Sigmoid colon (tissue), 7 donors: ENCODE measurements around the gene PLP2. TPM values are rescaled to one million over a fixed set of nuclear protein-coding genes. Genes with fewer than 3 reads are reported as not detected.

Experiments
- DNase-seq: peaks from one replicate; pipeline ENCODE4 v3.0.0-alpha.2; 2019
- H3K27ac ChIP-seq, 4 donors: fragments of 200-600 bp; sonication (generic); one replicate each; pipeline ENCODE4 v1.5.1; 2016 to 2019; ENCODE audit warnings: mild to moderate bottlenecking in 1 of 4
- H3K27me3 ChIP-seq, 3 donors: fragments of 200-600 bp; sonication (generic); one replicate each; pipeline ENCODE4 v1.5.1; 2019; ENCODE audit warnings: mild to moderate bottlenecking in 1 of 3
- H3K36me3 ChIP-seq, 4 donors: fragments of 200-600 bp; sonication (generic); one replicate each; pipeline ENCODE4 v1.5.1; 2016 to 2019
- H3K4me1 ChIP-seq, 4 donors: fragments of 200-600 bp; sonication (generic); one replicate each; pipeline ENCODE4 v1.5.1; 2017 to 2019
- H3K4me3 ChIP-seq, 4 donors: fragments of 200-600 bp; sonication (generic); one replicate each; pipeline ENCODE4 v1.5.1; 2017 to 2019; ENCODE audit warnings: mild to moderate bottlenecking in 2 of 4, moderate library complexity in 1 of 4
- H3K9me3 ChIP-seq, 4 donors: fragments of 200-600 bp in 3 of 4; sonication (generic) in 3 of 4; one replicate each; pipeline versions ENCODE4 v1.5.1 to v1.6.1; 2013 to 2019
- EP300 ChIP-seq, 4 donors: sonication (generic); formaldehyde crosslinking; IDR thresholded peaks; one replicate each; pipeline ENCODE4 v1.6.1; 2017; ENCODE audit warnings: antibody characterized with exemption in 4 of 4
- POLR2A ChIP-seq, 2 donors: fragments of 450-650 bp; IDR thresholded peaks; one replicate each; pipeline ENCODE4 v1.6.1; 2016; ENCODE audit warnings: antibody characterized with exemption in 2 of 2, mild to moderate bottlenecking in 2 of 2, moderate library complexity in 2 of 2
- POLR2AphosphoS5 ChIP-seq, 4 donors: sonication (generic); formaldehyde crosslinking; IDR thresholded peaks; one replicate each; pipeline ENCODE4 v1.6.1; 2017; ENCODE audit warnings: antibody characterized with exemption in 4 of 4
- WGBS, 2 donors: extraction: QIAGEN DNeasy Blood & Tissue Kit; methylation state at CpG; one replicate each; pipeline ENCODE4 v1.1.7; 2013; 5-methylcytosine and 5-hydroxymethylcytosine counted together
- intact Hi-C: fragments of 100-400 bp; cut with DNase I; formaldehyde crosslinking; loops from one replicate; pipeline ENCODE4 v1.15.1; 2023
- polyA plus RNA-seq, 3 donors: library from polyadenylated mRNA; stranded (reverse); fragments of 200-250 nt; gene quantifications; one replicate each; pipeline ENCODE4 v1.2.3, GENCODE V29; 2013
- total RNA-seq, 4 donors: library from RNA; depleted of rRNA; stranded (reverse); fragments of >200 nt; gene quantifications; one replicate each; pipeline ENCODE4 v1.1.0, GENCODE V29; 2016
- TF ChIP-seq, protein P1 (sequence below), 4 experiments: fragments of 450-650 bp in 3 of 4; fragments of 200-600 bp in 1 of 4; IDR thresholded peaks; one replicate each; pipeline ENCODE4 v1.5.1; 2016 to 2019; ENCODE audit warnings: antibody characterized with exemption in 4 of 4, mild to moderate bottlenecking in 3 of 4, moderate library complexity in 2 of 4
- donor health status: healthy with polysubstance abuse.
- donor health status: Bipolar disorder and iron deficiency.
- donor health status: healthy.

PLP2 gene
- total and polyA plus RNA-seq, 7 donors = 39.0 to 185 (median 61.7) TPM

DNA sequence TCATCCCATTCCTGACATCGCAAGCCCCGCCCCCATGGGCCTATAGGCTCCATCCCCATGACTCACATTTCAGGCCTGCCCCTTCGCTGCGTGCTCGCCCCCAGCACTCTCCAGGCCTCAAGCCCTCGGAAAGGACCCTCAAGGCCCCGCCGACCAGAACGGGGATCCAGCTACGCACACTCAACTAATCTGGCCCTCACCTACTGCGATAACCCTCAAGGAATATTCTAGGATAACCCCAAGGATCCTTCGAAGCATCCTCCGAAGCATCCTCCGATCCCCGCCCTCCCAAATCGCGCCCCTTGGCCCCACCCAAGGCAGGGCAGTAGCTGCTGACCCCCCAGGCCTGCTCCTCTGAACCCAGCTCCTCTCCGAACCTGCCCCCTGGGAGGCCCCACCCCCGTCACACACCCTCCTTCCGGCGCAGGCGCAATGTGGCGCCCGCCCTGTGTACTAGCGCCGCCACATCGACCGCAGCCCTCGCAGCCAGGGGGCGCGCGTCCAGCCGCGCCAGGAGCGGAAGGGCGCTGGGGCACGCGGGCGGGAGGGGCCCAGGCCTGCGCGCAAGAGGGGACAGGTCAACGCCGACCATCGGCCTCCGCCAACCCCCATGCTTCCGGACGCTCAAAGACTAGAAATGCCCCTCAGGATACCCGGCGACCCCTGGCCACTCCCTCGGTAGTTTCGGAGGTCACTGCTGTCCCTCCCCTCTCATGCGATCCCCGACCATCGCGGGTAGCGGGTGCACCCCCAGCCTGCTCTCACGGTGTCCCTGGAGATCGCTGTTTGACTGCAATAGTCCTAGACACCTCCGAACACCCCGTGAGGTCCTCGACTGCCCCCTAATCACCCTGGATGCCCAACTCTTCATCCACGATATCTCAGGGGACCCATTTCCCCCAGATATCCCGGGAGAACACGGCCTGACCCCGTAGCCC is 15.5 kb upstream of the PLP2 start:
- Histone ChIP-seq H3K9me3 (no peaks in the 10 kb centered on the region), H3K4me1 (no peaks in the 10 kb centered on the region), H3K27ac (peak overlapping the region; percentile 92 to 97 (median 94)), H3K36me3 (no peaks in the 10 kb centered on the region), H3K27me3 (no peaks in the 10 kb centered on the region), H3K4me3 (peak overlapping the region; percentile 43 to 56 (median 51))
- 2 to 3% methylated on average over 65 of the region's 65 CpGs for WGBS, 2 donors
- peak; percentile 96 for DNase-seq
- TF ChIP-seq EP300 (IDR thresholded peaks at IDR 0.05) (no peak), POLR2AphosphoS5 (IDR thresholded peaks at IDR 0.05) (peak; percentile 19 to 72 (median 64)), POLR2A (IDR thresholded peaks at IDR 0.05) (peak in 1 of 2 donors; percentile 22)
- TF ChIP-seq, protein P1, sequence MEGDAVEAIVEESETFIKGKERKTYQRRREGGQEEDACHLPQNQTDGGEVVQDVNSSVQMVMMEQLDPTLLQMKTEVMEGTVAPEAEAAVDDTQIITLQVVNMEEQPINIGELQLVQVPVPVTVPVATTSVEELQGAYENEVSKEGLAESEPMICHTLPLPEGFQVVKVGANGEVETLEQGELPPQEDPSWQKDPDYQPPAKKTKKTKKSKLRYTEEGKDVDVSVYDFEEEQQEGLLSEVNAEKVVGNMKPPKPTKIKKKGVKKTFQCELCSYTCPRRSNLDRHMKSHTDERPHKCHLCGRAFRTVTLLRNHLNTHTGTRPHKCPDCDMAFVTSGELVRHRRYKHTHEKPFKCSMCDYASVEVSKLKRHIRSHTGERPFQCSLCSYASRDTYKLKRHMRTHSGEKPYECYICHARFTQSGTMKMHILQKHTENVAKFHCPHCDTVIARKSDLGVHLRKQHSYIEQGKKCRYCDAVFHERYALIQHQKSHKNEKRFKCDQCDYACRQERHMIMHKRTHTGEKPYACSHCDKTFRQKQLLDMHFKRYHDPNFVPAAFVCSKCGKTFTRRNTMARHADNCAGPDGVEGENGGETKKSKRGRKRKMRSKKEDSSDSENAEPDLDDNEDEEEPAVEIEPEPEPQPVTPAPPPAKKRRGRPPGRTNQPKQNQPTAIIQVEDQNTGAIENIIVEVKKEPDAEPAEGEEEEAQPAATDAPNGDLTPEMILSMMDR (IDR thresholded peaks at IDR 0.05) = peak; percentile 32 to 67 (median 62)
- intact Hi-C loops = loop anchor here (2.0 to 5.0 kb wide), 2 partner anchors 34 to 45 kb away; partner anchors contain the start of genes GPKOW and SYP

DNA sequence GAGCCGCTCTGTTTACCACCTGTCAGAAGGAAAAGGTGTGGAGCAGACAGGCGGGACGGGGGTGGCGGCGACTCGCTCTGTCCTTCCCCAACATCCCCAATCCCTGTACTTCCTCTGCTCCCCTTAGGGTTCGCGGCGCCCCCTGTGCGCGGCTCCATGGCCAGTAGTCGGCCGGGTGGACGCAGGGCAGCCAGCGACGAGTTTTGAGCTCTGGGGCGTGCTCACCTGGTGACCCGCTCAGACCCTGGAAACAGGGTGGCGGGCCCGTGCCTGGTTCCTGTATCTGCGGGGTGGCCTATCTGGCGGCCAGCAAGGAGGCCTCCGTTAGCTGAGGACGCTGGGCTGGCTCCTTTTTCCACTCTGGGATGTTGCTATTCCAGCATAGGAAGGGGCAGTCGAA is 14.5 kb upstream of the PLP2 start:
- DNase-seq = no peak
- 88 to 91% methylated on average over 24 to 25 of the region's 25 CpGs for WGBS, 2 donors
- Histone ChIP-seq H3K4me1 (no peaks in the 10 kb centered on the region), H3K27me3 (no peaks in the 10 kb centered on the region), H3K27ac (no peak overlapping the region), H3K36me3 (no peaks in the 10 kb centered on the region), H3K9me3 (no peaks in the 10 kb centered on the region), H3K4me3 (no peak overlapping the region)
- intact Hi-C loops = loop anchor here (2.0 to 5.0 kb wide), 2 partner anchors 35 to 44 kb away; partner anchors contain the start of genes GPKOW and SYP
- TF ChIP-seq POLR2AphosphoS5 (IDR thresholded peaks at IDR 0.05) (no peak), EP300 (IDR thresholded peaks at IDR 0.05) (no peak), POLR2A (IDR thresholded peaks at IDR 0.05) (no peak)
- TF ChIP-seq, protein P1 (IDR thresholded peaks at IDR 0.05) = no peak

GRCh38 chrX:49160908-49161307 is 10.8 kb upstream of the PLP2 start:
- no peaks in the 10 kb centered on the region for H3K9me3 ChIP-seq
- H3K27ac ChIP-seq = no peak overlapping the region
- peaks cover 0 to 13% (median 5%) of the 10 kb centered on the region in 4 donors for H3K4me1 ChIP-seq
- TF ChIP-seq POLR2A (IDR thresholded peaks at IDR 0.05) (no peak), EP300 (IDR thresholded peaks at IDR 0.05) (no peak), POLR2AphosphoS5 (IDR thresholded peaks at IDR 0.05) (no peak)
- TF ChIP-seq, protein P1 (IDR thresholded peaks at IDR 0.05) = no peak
- DNase-seq = no peak
- no peaks in the 10 kb centered on the region for H3K27me3 ChIP-seq
- WGBS, 2 donors = 94 to 97% methylated on average over 2 of the region's 2 CpGs
- no peak overlapping the region for H3K4me3 ChIP-seq
- intact Hi-C loops = loop anchor here (10.0 kb wide), 1 partner anchor 116 kb away; the partner anchor contains the start of gene TFE3
- H3K36me3 ChIP-seq = no peaks in the 10 kb centered on the region

- H3K36me3 ChIP-seq = no peaks in the 10 kb centered on the region
- no peak overlapping the region for H3K27ac ChIP-seq
- WGBS, 2 donors = 79 to 89% methylated on average over 5 of the region's 5 CpGs
These were observed 10.1 kb upstream of the PLP2 start for GRCh38 chrX:49161632-49162031.

More at GRCh38 chrX:49161632-49162031, 10.1 kb upstream of the PLP2 start:
- intact Hi-C loops = loop anchor here (10.0 kb wide), 1 partner anchor 117 kb away; the partner anchor contains the start of gene TFE3
- DNase-seq = no peak
- no peak for TF ChIP-seq EP300 (IDR thresholded peaks at IDR 0.05)
- TF ChIP-seq, protein P1 (IDR thresholded peaks at IDR 0.05) = no peak
- no peak for TF ChIP-seq POLR2A (IDR thresholded peaks at IDR 0.05)
- no peak for TF ChIP-seq POLR2AphosphoS5 (IDR thresholded peaks at IDR 0.05)
- Histone ChIP-seq H3K4me1 (peaks cover 0 to 13% (median 5%) of the 10 kb centered on the region in 4 donors), H3K9me3 (no peaks in the 10 kb centered on the region), H3K27me3 (no peaks in the 10 kb centered on the region), H3K4me3 (no peak overlapping the region)
